GM21528 (cell line): ENCODE data around the gene C14orf119.

Source experiments
- ATAC-seq: cut with Tn5 transposase; IDR thresholded peaks from one replicate; pipeline ENCODE4 v1.9.1; 2021; ENCODE audit warnings: mild to moderate bottlenecking, moderate library complexity; ENCODE audit not compliant: unreplicated experiment, low FRiP score

Gene C14orf119

DNA sequence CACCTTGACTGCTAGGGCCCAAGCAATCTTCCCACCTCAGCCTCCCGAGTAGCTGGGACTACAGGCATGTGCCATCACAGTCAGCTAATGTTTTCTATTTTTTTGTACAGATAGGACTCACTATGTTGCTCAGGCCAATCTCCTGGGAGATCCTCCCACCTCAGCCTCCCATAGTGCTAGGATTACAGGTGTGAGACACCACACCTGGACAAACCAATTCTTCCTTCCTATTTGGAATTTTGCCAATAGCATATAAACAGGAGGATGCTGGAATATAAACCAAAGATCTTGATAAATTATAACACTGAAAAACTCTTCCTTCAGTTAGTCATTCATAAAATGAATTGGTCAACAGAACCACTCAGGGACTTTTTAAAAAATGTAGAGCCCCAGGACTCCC is 8.7 kb upstream of the C14orf119 start:
- ATAC-seq: no peak

DNA sequence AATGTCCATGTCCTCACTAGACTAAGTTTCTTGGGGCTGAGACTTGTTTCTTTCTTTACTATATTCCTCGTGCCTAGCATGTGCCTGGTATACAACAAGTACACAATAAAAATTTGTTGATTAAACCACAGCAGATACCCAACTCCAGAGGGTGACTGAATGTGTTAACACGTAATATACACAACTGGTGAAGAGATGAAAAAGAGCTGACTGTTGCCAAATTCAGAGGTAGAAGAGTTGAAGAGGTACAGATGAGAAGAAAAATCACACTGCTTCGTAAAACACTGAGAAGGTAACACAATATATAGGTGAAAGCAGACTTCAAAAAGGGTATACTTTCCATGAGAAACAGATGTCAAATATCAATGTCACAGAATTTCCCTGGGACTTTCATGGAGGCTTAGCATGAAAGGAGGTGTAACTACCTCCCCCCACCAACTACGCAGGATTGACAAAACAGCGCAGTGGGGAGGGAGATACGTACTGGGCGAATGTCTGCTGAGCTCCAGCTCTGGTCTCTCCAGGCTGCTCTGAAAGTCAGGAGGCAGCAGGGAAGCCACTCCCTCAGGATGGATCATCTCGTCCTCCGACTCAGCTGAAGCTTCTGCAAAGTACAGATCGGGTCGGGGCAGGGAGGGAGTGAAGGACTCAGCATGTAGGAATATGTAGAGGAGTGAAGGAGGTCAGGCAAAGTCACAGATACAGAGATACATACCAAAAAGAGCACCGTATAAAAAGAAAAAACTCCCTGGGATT is 5.6 kb upstream of the C14orf119 start:
- ATAC-seq: no peak

DNA sequence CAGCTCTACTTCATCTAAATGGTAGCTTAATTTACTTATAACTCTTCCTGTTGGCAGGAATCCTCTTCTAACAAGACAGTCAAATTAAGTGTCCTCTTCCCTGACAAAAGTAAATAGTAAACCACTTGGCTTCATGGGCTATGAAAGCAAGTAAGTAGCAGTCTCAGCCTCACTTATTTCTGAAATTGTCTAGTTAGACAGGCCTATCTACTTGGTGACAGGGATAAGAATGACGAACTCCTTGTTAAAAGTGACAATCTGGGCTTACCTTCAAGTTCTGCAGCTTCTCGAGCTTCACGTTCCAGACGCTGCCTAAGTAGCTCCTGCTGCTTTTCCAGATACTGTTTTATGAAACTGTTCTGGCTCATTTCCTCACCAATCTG is 5.1 kb upstream of the C14orf119 start:
- ATAC-seq: no peak

DNA sequence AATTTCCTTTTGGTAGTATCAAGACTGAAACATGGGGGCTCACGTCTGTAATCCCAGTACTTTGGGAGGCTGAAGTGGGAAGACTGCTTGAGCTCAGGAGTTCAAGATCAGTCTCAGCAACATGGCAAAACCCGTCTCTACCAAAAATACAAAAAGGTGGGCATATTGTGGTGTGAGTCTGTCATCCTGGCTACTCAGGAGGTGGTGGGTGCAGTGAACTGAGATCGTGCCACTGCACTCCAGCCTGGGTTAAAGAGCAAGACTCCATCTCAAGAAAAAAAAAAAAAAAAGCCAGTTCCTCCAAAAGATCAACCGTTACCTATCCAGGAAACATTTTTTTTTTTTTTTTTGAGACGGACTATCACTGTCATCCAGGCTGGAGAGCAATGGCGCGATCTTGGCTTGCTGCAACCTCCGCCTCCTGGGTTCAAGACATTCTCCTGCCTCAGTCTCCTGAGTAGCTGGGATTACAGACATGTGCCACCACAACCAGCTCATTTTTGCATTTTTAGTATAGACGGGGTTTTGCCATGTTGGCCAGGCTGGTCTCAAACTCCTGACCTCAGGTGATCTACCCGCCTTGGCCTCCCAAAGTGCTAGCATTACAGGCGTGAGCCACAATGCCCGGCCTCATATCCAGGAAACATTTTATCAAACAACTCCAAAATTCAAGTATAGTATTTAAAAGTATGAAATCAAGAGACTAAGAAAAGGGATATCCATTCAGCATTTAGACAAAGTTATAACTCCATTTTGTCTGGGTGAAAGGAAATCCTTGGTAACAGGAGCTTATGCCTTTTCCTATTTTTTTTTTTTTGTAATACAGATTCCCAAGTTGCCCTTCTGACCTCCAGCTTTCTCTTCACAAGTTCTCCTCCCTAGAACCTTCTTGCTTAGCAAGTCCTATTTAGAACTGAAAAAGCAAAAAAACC is 3.7 kb upstream of the C14orf119 start:
- ATAC-seq: no peak

- ATAC-seq: no peak
These were observed 2.2 kb upstream of the C14orf119 start for GRCh38 chr14:23093104-23093503.

DNA sequence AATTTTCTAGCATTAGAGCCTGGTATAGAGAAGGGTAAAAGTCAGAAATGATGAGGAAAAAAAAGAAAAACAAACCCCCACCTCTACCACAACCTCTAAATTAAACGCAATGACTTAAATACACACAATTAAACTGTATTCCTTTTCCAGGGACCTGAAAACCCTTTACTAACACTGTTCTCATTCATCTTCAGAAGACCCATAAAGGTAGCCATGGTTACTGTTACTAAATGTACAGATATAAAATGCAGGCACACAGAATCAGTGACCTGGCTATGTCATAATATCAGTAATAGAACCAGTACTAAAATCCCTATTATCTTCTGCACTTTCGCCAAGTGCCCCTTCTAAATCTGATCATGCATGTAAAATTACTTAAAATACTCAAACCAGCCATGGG is 1.8 kb upstream of the C14orf119 start:
- ATAC-seq: no peak

- ATAC-seq: no peak
These were observed 1.2 kb upstream of the C14orf119 start for GRCh38 chr14:23093991-23094665.

GRCh38 chr14:23094666-23095195 is 574 bp upstream of the C14orf119 start, which contains the start of gene ACIN1:
ACIN1 (minus strand) TSS chr14:23095136; CDS start chr14:23095112, 24 bp downstream.
- peak; percentile 36 for ATAC-seq

GRCh38 chr14:23097786-23098185 is 2.5 kb downstream of the C14orf119 start:
- no peak for ATAC-seq

GRCh38 chr14:23099212-23099861 is 4.0 kb downstream of the C14orf119 start:
- no peak for ATAC-seq

- ATAC-seq: no peak
These were observed 6.1 kb downstream of the C14orf119 start for GRCh38 chr14:23101213-23101970.

GRCh38 chr14:23101986-23102625 is 6.8 kb downstream of the C14orf119 start:
- no peak for ATAC-seq

- ATAC-seq: no peak
These were observed 7.5 kb downstream of the C14orf119 start for GRCh38 chr14:23102801-23103200.

DNA sequence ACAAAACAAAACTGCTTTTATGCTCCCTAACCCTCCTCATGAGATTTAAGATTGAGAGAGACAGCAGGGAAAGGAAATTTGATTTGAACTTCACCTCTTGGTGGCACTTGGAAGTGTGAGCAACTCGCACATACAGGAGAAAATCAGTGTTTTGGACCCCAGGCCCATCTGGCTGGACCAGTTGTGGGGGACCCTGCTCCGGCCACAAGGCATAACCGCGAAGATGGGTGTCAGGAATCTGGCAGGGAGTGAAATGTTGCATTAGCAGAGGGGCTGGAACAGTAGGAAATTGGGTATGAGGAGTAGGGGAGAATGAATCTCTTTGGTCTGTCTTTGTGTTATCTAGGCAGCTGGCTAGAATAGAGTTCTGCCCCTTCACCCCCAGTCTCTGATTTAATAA is 8.3 kb downstream of the C14orf119 start:
- ATAC-seq: no peak

DNA sequence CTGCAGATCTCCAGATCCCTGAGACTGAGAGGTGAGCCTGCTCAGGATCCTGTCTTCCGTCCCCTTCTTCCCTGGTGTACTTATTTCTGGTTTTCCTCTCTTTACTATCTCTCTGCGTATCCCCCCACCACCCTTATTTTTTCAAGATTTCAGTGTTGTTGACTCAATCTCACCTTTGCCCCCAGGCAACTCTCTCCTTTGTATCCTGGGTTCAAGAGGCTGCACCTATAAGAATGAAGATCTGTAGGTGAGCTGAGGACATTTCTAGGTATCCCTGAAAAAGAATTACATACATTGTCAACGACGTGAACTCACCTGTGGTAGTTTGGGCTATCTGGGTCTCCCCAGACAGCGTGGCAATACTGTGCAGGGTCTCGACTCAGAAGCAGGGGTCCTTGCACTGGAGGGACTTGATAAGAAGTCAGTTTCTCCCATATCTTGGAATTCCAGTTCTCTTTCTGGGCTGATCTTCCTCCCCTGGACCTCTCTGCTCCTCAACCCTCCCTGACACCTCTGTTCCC is 8.8 kb downstream of the C14orf119 start:
- ATAC-seq: no peak

DNA sequence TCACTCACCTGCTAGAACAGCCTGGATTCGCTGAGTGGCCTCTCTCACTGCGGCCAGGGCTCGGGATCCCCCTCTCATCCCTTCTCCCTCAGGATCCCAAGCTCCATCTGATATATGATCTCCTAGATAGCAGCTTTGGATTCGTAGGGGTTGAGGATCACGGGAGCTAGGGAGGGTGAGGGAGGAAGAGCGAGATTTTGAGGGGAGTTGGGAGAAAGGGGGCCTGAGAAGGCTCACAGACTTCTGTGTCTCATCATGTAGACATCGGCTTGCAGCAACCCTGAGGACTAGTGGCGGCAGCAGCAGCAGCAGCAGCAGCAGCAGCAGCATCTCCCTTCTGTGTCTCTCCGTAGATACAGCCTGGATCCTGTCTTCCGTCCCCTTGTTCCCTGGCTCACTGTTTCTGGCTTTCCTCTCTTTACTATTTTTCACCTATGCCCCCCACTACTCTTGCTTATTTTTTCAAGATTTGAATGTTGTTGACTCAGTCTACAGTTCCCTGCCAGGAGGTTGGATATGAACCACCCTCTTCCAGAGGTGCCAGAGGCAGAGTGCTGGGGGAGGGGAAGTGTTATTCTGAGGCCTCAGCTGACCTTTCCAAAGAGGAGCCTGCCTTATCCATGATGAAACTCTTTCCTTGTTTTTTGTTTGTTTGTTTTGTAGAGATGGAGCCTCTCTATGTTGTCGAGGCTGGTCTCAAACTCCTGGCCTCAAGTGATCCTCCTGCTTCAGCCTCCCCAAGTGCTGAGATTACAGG is 9.5 kb downstream of the C14orf119 start, which contains the start of gene CIROP:
TSS of gene CIROP (minus strand) at position 399 of the 757 bp plus-strand sequence. CDS start at position 330, 69 bp downstream.
- no peak for ATAC-seq

- ATAC-seq: no peak
These were observed 10.1 kb downstream of the C14orf119 start for GRCh38 chr14:23105348-23105824.

- no peak for ATAC-seq
These were observed 11.4 kb downstream of the C14orf119 start for GRCh38 chr14:23106747-23107045.
